GM23338 (cell line): Measurements from ENCODE around the gene TRIM32.

Experiments
- CREB1 ChIP-seq: fragments of 250-450 bp; sonication (Bioruptor Pico); IDR thresholded peaks from 2 replicates; pipeline ENCODE4 v1.5.0; 2020; ENCODE audit warnings: low read depth, mild to moderate bottlenecking, moderate library complexity
- CTCF ChIP-seq, 2 experiments: fragments of 200-600 bp in 1 of 2; sonication (generic) in 1 of 2; conservative IDR thresholded peaks; 2 replicates each; pipeline versions ENCODE4 v1.5.1 to v1.6.1; 2016 to 2017; ENCODE audit warnings: antibody characterized with exemption in 2 of 2, low read depth in 2 of 2, mild to moderate bottlenecking in 2 of 2, moderate library complexity in 1 of 2
- ETS1 ChIP-seq: IDR thresholded peaks from 2 replicates; pipeline ENCODE4 v1.6.1; 2016; ENCODE audit warnings: antibody characterized with exemption
- EZH2 ChIP-seq: fragments of 200-600 bp; sonication (generic); IDR thresholded peaks from one replicate; pipeline ENCODE4 v1.8.0; 2017; ENCODE audit warnings: antibody characterized with exemption, mild to moderate bottlenecking, low read depth; ENCODE audit not compliant: unreplicated experiment
- EZH2phosphoT487 ChIP-seq: fragments of 200-600 bp; sonication (generic); IDR thresholded peaks from one replicate; pipeline ENCODE4 v1.8.1; 2018; ENCODE audit warnings: antibody characterized with exemption; ENCODE audit not compliant: unreplicated experiment
- JUNB ChIP-seq: IDR thresholded peaks from one replicate; pipeline ENCODE4 v1.6.1; 2016; ENCODE audit warnings: antibody characterized with exemption; ENCODE audit not compliant: unreplicated experiment
- NANOG ChIP-seq: IDR thresholded peaks from 2 replicates; pipeline ENCODE4 v1.6.1; 2016; ENCODE audit warnings: antibody characterized with exemption, borderline replicate concordance
- POLR2AphosphoS5 ChIP-seq: IDR thresholded peaks from 2 replicates; pipeline ENCODE4 v1.6.1; 2016; ENCODE audit warnings: antibody characterized with exemption, low read depth
- REST ChIP-seq: IDR thresholded peaks from one replicate; pipeline ENCODE4 v1.6.1; 2018; ENCODE audit warnings: antibody characterized with exemption; ENCODE audit not compliant: unreplicated experiment
- STAT1 ChIP-seq: IDR thresholded peaks from one replicate; pipeline ENCODE4 v1.6.1; 2016; ENCODE audit warnings: antibody characterized with exemption; ENCODE audit not compliant: unreplicated experiment
- ZNF114 ChIP-seq: fragments of 250-450 bp; sonication (Bioruptor Pico); IDR thresholded peaks from 2 replicates; pipeline ENCODE4 v1.5.0; 2020; ENCODE audit warnings: mild to moderate bottlenecking, moderate library complexity
- ZNF331 ChIP-seq: fragments of 250-450 bp; sonication (Bioruptor Pico); IDR thresholded peaks from 2 replicates; pipeline ENCODE4 v1.5.0; 2020; ENCODE audit warnings: low read depth, mild to moderate bottlenecking, moderate library complexity
- ZNF462 ChIP-seq: fragments of 250-450 bp; sonication (Bioruptor Pico); IDR thresholded peaks from 2 replicates; pipeline ENCODE4 v1.5.0; 2020; ENCODE audit warnings: mild to moderate bottlenecking, moderate library complexity

GRCh38 chr9:116689486-116690032 is 2.5 kb downstream of the TRIM32 start:
- TF ChIP-seq CTCF (conservative IDR thresholded peaks at IDR 0.05; ENCODE audit: low read depth in 2 of 2): no peak
- no peak for TF ChIP-seq POLR2AphosphoS5
- no peak for TF ChIP-seq CREB1 (CRISPR knock-in tag)
- TF ChIP-seq JUNB: no peak
- no peak for TF ChIP-seq EZH2phosphoT487
- TF ChIP-seq REST: no peak
- no peak for TF ChIP-seq EZH2
- TF ChIP-seq STAT1: no peak
- no peak for TF ChIP-seq ZNF331
- TF ChIP-seq ETS1: no peak
- no peak for TF ChIP-seq ZNF462 (CRISPR knock-in tag)
- no peak for TF ChIP-seq ZNF114
- TF ChIP-seq NANOG: no peak
